HCT116 (cell line): Measurements from ENCODE around the gene PC.

ENCODE experiments used
- ATF3 ChIP-seq: IDR thresholded peaks from 2 replicates; pipeline ENCODE4 v1.6.1; 2012
- CTCF ChIP-seq, 3 experiments: fragments of 200-600 bp in 1 of 3; sonication (generic) in 1 of 3; IDR thresholded peaks in 2 of 3; conservative IDR thresholded peaks in 1 of 3; 2 replicates each; pipeline ENCODE4 v1.5.1; 2012 to 2017; ENCODE audit warnings: low read depth in 2 of 3, low read length in 2 of 3, antibody characterized with exemption in 1 of 3, borderline replicate concordance in 1 of 3, control low read depth in 1 of 3, mild to moderate bottlenecking in 1 of 3, mixed read lengths in 1 of 3, mixed run types in 1 of 3, moderate library complexity in 1 of 3; ENCODE audit not compliant: insufficient read depth in 1 of 3
- EZH2 ChIP-seq: fragments of 200-600 bp; sonication (generic); IDR thresholded peaks from 2 replicates; pipeline ENCODE4 v1.6.1; 2017; ENCODE audit warnings: antibody characterized with exemption, mixed run types
- MAX ChIP-seq: IDR thresholded peaks from 2 replicates; pipeline ENCODE4 v1.6.1; 2012
- POLR2A ChIP-seq: IDR thresholded peaks from 2 replicates; pipeline ENCODE4 v1.7.0; 2011; ENCODE audit warnings: borderline replicate concordance; ENCODE audit not compliant: insufficient read depth, insufficient read length; ENCODE audit errors: extremely low read depth
- REST ChIP-seq: IDR thresholded peaks from 2 replicates; pipeline ENCODE4 v1.6.1; 2012; ENCODE audit warnings: low read depth
- SP1 ChIP-seq: IDR thresholded peaks from 2 replicates; pipeline ENCODE4 v1.6.1; 2012; ENCODE audit warnings: low read depth
- YY1 ChIP-seq: IDR thresholded peaks from 2 replicates; pipeline ENCODE4 v1.6.1; 2011; ENCODE audit warnings: low read length, low read depth, moderate library complexity, mild to moderate bottlenecking; ENCODE audit not compliant: insufficient replicate concordance; ENCODE audit errors: extremely low read depth

GRCh38 chr11:66867425-66868040, 90.7 kb downstream of the PC start:
- no peak for TF ChIP-seq EZH2
- TF ChIP-seq REST: no peak
- no peak for TF ChIP-seq YY1
- peak in 2 of 3 experiments; percentile 18 to 36; a peak in 1 of 6 replicates for TF ChIP-seq CTCF (IDR thresholded peaks at IDR 0.05 in 2 of 3, conservative IDR thresholded peaks at IDR 0.05 in 1 of 3; ENCODE audit: borderline replicate concordance in 1 of 3, insufficient read depth in 1 of 3, low read depth in 2 of 3, low read length in 2 of 3)
- no peak for TF ChIP-seq ATF3
- TF ChIP-seq POLR2A: no peak
- TF ChIP-seq MAX: peak; percentile 63
- TF ChIP-seq SP1: no peak
